ENCODE data around the gene KCNH8.

The KCNH8 gene

GRCh38 chr3:19506171-19506570 lies 357.9 kb downstream of the KCNH8 start:
- no peak for DNase-seq

- DNase-seq = no peak
These were observed 374.0 kb downstream of the KCNH8 start for GRCh38 chr3:19522305-19522704.

GRCh38 chr3:19526071-19526470 lies 377.8 kb downstream of the KCNH8 start:
- no peak for DNase-seq

DNA sequence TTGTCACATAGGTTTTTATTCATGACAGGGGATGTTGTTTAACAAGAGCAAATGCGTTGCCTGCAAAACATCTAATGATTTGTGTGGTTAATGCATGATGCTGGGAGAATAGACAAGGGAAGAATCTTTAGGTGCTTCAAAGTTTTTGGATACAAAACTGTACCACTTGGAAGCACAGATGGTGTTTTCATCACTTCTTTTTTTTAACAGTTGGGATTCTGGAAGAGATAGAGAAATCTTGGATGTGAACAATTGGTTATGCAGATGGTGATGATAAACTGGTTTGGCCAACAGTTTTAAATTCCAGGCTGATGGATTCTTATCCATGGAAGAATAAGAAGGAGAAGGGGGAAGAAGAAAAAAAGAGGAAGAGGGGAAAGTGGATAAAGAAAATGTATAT lies 379.4 kb downstream of the KCNH8 start:
- DNase-seq = no peak

- no peak for DNase-seq
These were observed 383.1 kb downstream of the KCNH8 start for GRCh38 chr3:19531426-19531825.

DNA sequence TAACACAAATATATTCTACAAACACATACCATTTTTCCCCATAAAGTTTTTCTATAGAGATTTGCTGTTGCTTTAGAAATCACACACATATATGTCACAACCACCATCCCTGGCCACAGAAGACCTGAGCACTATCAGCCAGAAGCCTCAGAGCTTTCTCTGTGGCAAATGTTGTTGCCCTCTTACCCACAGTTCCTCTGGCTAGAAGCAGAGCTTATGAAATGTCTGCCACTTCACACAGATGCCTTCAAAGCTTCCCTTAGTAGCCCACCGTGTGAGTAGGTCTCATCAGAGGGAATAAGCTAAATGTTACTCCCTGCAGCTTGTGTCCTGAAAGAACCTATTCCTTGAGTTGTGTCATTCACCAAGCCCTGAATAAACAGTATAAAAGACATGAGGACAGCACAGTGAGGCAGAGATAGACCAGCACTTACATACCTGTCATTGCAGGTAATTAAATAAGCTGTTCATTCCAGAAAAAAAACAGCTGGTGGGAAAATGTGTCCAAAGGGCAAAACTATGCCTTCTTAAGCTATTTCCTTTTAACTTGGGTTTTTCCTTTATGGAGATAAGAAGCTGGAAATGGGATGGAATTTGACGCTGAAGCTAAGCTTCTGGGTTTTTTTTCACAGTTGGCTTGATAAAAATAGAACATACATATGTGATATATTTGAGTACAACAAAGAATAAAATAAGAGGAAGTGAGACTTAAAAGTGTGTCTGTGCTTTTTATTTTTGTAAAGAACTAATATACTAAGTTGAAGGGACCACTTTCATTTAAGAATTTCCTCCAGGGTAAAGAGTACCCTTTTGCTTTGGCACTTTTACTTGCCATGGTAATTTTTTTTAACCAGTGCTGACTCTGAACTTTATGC lies 391.4 kb downstream of the KCNH8 start:
- DNase-seq = no peak

DNA sequence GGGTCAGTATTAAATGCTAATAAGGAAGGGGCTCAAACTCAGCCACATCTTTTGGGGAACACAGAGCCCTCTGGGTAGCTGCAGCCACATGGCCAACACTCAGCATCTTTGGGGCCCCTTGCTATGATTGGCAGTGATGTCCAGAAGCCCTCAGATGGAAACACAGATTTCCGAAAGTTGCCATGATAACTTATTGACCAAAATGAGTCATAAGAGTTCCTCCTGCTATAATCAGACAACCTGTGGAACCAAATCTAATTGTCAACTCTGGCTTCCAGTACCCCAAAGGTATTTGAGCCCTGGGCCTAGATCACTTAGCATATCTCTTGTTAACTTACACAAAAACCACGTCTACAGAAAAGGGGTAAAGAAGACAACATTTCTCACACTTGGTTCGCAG lies 392.2 kb downstream of the KCNH8 start:
- DNase-seq = no peak

GRCh38 chr3:19541284-19541683 lies 393.0 kb downstream of the KCNH8 start:
- DNase-seq = no peak

DNA sequence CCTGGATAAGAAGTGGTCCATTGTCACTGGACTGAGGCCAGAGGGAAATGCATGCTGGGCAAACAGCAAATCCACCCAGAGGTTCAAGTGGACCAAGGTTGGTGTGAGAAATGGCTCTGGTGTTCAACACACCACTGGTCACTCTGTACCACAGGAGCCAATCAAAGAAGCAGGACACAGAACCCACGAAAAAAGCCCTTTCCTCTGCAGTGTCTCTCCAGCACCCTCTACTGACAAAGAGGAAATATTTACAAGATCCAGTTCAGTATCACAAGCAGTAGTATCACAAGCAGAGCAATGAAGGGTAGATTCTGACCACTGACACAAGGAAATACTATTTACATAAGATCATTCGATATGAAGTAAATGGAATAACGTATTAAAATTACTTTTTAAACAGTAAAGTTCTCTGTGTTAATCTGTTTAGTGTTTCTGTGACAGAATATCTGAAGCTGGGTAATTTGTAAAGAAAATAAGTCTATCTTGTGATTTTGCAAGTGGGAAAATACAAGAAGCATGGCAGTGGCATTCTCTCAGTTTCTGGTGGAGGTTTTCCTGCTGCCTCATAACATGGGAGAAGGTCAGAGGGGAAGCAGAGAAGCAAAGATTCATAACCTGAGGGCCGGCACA lies 395.0 kb downstream of the KCNH8 start:
- DNase-seq = no peak

- no peak for DNase-seq
These were observed 399.6 kb downstream of the KCNH8 start for GRCh38 chr3:19547665-19548464.

- DNase-seq = no peak
These were observed 411.6 kb downstream of the KCNH8 start for GRCh38 chr3:19559724-19560442.

DNA sequence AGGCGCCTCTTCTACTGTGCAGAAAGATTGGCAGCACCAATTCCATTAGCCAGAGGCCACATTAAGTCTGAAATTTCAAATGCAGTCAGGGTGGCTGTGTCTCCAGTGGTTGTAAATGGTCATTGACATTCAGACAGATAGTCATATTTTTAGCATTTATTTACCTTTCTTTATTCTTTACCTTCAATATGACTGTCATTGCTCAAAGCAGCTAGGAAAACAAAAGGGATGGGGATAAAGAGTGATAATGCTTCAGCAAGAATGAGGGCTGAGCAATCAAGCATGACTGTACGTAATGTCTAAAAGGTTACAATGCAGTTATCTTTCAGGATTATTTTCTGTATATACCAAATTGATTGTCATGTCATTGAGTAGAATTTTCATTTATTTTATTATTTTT lies 425.3 kb downstream of the KCNH8 start:
- DNase-seq = no peak

DNA sequence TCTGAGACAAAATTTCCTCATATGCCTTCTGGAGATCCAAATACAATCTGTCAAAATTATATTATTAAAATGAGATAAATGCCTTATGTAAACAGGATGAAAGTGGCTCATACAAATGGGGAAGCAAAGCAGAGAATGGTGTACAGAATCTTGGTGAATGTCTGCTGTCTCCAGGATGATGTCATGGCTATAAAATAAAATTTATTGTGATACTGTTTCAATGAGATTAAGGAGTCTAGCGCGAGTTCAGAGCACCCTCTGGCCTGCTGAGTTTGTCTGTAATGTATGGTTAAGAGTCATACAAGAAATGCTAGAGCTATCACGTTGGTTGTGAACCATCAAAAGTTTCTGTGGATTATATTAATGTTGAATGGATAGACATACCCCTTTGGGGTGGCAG lies 426.0 kb downstream of the KCNH8 start:
- DNase-seq = no peak

DNA sequence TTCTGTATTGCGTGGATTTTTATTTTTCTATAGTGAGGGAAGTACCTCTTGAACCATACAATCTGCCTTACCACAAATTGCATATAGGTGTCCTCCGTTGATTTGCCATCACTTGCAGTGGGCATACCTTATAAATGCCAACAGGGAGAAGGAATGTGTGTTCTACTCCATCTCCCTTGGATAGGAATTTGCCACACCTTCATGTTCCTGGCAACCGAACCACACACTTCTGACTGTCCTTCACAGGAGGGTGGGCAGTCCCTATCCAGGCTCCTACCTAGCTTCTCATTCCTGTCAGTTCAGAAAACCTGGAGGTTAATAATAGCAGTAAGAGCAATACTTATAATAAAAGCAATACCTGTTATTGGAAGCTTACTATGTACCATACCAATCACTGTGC lies 428.0 kb downstream of the KCNH8 start:
- no peak for DNase-seq
